T-helper 9 cell (primary cell): ENCODE results near the gene BLOC1S4.
"Not testable (repeated sequence)": the region's sequence is repeated elsewhere in the genome, so short reads cannot be mapped to it uniquely, and the experiment has no call there.

Experiments used
- DNase-seq: peaks from one replicate; pipeline ENCODE4 v3.0.0-alpha.2; 2020

Gene BLOC1S4

DNA sequence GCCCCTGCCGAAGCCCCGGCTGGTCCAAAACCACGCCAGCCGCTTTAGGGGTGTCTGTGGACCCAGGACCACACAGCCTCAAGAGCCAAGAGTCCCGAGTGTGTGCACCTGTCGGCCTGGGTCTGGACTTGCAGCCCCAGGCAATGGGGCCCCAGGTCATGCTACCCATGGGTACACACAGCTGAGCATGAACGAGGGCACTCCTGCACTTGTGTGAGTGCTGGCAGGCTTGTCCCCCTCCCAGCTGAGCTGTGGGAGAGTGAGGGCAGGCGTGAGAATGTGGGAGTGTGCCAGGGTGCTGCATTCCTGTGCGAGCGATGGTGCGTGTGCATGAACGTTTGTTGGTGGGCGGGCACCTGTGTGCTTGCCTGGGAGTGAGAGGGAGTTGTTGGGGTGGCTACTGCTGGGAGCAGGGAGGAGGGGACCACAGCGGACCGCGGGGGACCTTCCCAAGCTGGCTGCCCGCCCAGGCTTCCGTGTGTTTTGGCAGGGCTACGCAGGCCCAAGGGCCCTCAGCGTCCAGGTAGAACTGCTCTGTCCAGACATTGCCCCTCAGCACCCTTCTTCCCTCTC is 30.8 kb downstream of the BLOC1S4 start:
- DNase-seq, result no peak

- no peak for DNase-seq
Measured at GRCh38 chr4:6747294-6748051, 31.5 kb downstream of the BLOC1S4 start.

GRCh38 chr4:6748286-6748685 is 32.3 kb downstream of the BLOC1S4 start:
- no peak for DNase-seq

DNA sequence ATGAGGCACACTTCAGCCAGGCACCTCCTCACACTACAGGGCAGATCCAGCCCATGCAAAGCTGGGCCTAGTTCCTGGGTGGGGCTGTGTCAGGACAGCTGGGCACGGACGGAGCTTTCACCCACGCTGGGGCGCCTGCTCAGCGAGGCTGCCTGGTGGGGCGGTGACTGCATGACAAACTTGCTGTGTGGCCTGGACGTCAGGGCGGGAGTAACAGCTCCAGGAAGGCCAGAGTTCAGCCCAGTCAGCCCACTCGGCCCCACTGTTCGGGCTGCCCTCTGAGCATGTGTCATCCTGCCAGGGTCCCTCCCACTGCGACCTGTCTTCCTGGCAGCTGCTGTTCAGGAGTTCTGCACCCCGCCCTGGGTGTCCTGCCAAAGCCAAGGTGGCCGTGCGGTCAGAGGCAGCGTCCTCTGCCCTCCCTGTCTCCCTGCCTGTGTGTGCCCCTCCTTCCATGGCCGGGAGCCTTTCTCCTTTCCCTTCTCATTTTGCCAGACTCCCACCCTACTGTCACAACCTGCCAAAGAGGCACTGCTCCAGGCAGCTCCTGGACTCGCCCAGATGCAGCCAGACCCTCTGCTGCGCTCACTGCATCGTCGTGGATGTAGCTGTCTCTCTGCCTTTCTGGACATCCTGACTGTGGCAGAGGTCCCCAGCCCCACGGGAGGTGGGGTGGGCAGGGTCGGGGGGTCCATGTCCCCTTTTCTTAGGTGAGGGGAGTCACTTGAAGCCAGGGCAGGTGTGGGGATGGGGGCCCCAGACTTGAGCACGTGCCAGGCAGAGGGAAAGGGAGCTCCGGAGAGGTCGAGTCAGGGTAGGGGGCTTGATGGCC is 33.6 kb downstream of the BLOC1S4 start:
- no peak for DNase-seq

- DNase-seq, result no peak
Measured at GRCh38 chr4:6750286-6751221, 34.6 kb downstream of the BLOC1S4 start.

DNA sequence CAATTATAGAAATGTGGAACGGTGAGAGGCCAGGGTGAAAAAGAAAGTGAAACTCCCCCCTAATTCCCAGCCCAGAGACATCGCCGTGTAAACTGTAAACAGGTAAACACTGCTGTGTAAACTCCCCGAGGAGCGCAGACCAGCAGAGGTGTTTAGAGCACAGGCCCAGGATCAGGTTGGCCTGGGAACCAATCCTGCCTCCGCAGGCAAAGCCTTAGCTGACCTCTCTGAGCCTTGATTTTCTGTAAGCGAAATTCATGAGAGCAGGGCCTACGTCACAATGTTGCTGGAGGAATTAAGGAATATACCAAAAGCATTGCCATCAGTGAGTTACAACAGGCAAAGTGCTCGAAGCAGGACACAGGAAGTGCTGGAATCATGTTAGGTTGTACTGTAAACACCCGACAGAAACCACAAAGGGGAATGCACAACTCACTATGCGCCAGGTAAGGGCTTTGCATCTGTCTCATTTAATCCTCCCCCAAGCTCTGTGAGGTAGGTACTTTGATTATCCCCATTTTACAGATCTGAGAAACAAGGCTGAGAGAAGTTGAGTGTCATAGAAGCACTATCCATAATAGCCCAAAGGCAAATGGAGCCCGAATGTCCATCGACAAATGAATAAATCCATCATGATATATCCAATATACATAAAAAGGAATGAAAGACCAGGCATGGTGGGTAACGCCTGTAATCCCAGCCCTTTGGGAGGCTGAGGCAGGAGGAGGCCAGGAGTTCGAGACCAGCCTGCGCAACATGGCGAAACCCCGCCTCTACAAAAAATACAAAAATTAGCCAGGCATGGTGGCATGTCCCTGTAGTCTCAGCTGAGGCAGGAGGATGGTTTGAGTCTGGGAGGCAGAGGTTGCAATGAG is 35.9 kb downstream of the BLOC1S4 start:
- DNase-seq, result no peak

DNA sequence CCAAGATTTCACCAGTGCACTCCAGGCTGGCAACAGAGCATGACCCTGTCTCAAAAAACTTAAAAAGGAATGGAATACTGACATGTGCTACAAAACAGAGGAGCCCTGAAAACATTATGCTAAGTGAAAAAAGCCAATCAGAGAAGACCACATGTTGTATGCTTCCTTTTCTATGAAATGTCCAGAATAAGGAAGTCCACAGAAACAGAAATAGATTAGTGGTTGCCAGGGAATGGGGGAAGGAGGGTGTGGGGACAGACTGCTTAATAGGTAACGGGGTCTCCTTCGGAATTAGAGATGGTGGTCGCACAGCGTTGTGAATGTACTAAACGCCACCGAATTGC is 36.5 kb downstream of the BLOC1S4 start:
- no peak for DNase-seq

GRCh38 chr4:6753103-6753560 is 37.2 kb downstream of the BLOC1S4 start:
- DNase-seq, result no peak

DNA sequence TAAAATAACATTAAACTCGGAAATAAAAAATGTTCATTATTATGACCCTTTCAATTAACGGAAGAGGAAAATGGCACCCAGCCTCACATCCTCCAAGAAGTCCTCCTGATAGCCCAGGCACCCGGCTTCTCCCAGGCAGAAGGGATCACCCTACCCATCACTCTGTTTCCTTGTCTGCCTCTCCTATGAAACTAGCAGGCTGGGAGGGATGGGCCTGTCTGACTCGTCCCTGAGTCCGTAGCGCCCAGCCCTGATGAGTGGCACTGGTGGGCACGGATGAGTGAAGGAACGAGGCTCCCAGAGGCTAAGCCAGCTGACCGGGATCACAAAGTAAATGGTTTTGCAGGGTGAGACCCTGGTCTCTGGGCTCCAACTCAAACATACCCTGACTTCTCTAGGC is 37.9 kb downstream of the BLOC1S4 start:
- DNase-seq, result no peak

GRCh38 chr4:6754481-6755087 is 38.6 kb downstream of the BLOC1S4 start:
- DNase-seq, result no peak

GRCh38 chr4:6755088-6755753 is 39.2 kb downstream of the BLOC1S4 start:
- DNase-seq, result no peak

- DNase-seq, result not testable (repeated sequence)
Measured at GRCh38 chr4:6756345-6756744, 40.4 kb downstream of the BLOC1S4 start.

DNA sequence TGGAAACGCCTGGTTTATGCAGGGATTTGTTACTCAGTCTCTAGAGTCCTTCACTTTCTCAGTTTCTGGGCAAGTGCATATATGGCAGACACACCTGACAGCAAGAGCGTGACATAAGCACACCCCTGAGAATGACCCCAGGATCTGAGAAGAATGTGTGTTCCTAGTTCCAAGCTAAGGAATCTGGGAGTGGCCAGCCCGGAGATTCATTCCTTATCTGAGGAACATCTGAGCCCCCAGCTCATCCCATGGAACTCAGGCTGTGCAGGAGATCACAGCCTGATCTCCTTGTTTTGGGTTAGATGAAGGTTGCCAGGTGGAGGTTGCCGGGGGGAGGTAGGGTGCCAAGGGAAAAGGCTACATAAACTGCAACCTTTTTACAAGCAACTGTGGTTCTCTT is 42.8 kb downstream of the BLOC1S4 start:
- DNase-seq, result no peak

DNA sequence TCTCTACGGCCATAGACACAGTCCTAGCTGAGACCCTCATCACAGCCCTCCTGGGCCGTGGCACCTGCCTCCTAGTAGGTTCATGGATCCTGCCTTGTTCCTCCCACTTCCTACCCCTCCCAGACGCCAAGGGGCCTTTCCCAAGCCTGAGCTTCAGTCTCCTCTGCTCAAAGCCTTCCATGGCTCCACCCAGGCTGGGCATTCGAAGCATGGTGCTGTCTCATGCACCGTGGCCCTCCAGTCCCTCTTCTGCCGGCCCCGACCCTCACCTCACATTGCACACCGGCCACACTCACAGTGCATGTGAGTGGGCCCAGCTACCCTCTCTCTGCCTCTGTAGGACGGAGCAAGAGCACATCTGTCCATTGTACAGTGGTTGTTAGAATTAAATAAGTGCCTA is 44.9 kb downstream of the BLOC1S4 start:
- DNase-seq, result no peak

DNA sequence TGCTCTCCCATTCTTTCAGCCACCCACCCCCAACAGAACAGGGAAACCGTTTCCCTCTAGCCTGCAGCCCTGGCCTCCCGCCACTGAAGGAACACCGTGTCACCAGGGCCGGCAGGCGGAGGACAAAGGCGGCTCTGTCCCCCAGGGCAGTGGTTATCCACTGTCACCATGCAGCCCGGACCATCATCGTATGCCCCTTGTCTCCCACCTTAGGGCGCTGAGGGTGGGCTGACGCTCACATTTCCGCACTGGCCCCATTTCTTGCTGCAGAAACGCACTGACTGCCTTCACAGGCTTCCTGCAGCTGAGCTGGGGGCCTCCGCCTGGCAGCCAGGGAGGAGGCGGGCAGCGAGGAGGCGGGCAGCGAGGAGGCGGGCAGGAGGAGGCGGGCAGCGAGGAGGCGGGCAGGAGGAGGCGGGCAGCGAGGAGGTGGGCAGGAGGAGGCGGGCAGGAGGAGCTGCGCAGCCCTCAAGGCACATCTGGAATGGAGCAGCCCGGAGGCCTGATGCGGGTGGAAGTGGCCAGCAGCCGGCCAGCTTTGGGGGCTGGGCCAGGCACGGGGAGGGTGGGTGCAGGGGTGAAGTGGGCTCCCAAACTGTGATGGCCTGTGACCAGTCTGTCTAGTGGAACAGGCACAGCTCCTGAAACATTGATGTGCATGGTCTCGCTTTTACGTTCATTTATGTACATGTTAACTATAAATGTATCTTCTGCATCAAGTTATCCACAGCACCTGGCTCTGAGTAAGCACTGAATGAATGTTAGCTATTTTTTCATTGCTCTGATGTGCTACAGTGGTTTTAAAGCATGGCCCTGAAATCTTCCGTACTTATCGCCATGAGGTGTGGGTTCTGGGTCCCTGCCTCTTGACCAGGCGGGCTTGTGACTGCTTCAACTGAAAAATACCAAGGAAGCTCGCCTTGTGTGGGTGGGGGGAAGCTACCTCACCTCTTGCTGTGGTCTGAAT is 46.0 kb downstream of the BLOC1S4 start:
- DNase-seq, result no peak

DNA sequence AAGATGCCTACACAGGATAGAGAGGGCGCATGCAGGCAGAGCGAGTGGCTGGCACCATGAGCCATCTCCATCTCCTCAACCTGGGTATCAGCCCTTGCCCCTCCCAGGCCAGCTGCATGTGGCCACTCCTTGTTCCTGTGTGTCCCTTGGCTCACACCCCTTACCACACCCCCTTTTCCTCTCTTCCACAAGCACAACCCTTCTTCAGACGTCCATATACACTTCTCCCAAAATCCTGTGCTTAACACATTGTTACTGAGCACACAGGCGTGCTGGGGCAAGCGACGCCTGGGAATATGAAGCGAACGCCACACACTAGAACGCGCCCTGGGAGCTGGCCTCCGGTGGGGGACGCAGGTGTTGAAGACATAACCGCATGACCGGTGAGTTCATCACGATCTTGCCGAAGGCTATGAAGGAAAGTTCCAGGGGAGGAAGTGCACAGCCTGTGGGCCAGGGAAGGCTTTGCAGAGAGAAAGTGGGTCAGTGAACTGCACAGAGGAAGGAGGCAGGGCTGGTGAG is 47.4 kb downstream of the BLOC1S4 start:
- no peak for DNase-seq

DNA sequence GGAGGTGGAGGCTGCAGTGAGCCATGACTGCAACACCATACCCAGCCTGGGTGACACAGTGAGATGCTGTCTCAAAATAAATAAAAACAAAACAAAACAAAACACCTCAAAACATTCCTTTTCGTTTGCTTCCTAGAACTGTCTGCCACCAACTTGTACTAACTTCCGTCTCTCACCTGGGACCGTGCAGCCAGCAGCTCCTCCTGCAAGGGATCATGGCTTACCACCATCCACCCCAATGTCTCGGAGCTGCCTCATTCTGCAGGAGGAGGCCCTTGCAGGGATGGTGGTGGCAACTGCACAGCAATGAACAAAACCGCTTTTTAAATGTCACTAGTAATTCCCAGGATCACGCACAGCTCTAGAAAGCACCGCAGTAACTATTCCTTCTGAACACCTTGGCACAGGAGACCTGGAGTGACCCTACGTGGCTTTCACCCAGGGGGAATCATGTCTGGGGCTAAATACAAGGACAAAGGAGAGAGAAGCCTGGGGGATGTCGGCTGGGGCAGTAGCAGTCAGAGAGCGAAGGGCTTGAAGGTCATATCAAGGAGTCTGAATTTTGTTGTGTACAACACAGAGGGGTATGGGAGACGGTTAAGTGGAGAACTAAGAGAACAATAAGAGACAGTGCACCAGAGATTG is 49.1 kb downstream of the BLOC1S4 start:
- DNase-seq, result no peak

- no peak for DNase-seq
Measured at GRCh38 chr4:6765703-6766102, 49.7 kb downstream of the BLOC1S4 start.
